BJ (cell line): ENCODE measurements around the gene CCDC137. TPM values are rescaled to one million over a fixed set of nuclear protein-coding genes. Genes with fewer than 3 reads are reported as not detected.

ENCODE experiments used
- CTCF ChIA-PET: fragments of 350-600 bp; formaldehyde crosslinking; extraction: SDS; loops from one replicate; lab custom pipeline; 2021; ENCODE audit warnings: antibody characterized with exemption, inconsistent platforms; lab: Yijun Ruan, JAX
- POLR2A ChIA-PET: fragments of 300-600 bp; sonication (Branson Sonifier 250); formaldehyde crosslinking; extraction: SDS; loops from one replicate; lab custom pipeline; 2021; ENCODE audit warnings: antibody characterized with exemption; lab: Charles Lee
- DNase-seq: peaks from one replicate; pipeline ENCODE4 v3.0.0-alpha.2; 2011; ENCODE audit warnings: low read depth
- H3K27me3 ChIP-seq: 2 replicates; pipeline ENCODE4 v1.6.0; 2011; ENCODE audit warnings: low read length; ENCODE audit not compliant: control insufficient read depth, insufficient read depth
- H3K36me3 ChIP-seq: 2 replicates; pipeline ENCODE4 v1.5.1; 2011; ENCODE audit warnings: low read length; ENCODE audit not compliant: control insufficient read depth, insufficient read depth
- H3K4me3 ChIP-seq: 2 replicates; pipeline ENCODE4 v1.5.1; 2011; ENCODE audit warnings: low read depth, mild to moderate bottlenecking, control low read depth, low read length
- CTCF ChIP-seq: IDR thresholded peaks from 2 replicates; pipeline ENCODE4 v1.5.1; 2011; ENCODE audit warnings: low read depth, mild to moderate bottlenecking, control low read depth, inconsistent platforms, low read length, moderate library complexity; ENCODE audit not compliant: insufficient read depth
- polyA plus RNA-seq: library from polyadenylated mRNA; depleted of rRNA; stranded (reverse); fragments of >200 nt; gene quantifications from 2 replicates; pipeline ENCODE4 v1.2.3, GENCODE V29; 2011

Gene CCDC137
- polyA plus RNA-seq, 1 experiment: 10.9 TPM

GRCh38 chr17:81695211-81695610 lies 28.7 kb downstream of the CCDC137 start:
- no peak for TF ChIP-seq CTCF
- H3K36me3 ChIP-seq: peaks cover 54% of the 10 kb centered on the region
- POLR2A ChIA-PET: no interaction called here
- CTCF ChIA-PET: no interaction called here
- DNase-seq: no peak
- no peaks in the 10 kb centered on the region for H3K27me3 ChIP-seq
- H3K4me3 ChIP-seq: no peak overlapping the region

- no peak overlapping the region for H3K4me3 ChIP-seq
- no peak for TF ChIP-seq CTCF
- DNase-seq: no peak
- H3K36me3 ChIP-seq: peaks cover 51% of the 10 kb centered on the region
- no peaks in the 10 kb centered on the region for H3K27me3 ChIP-seq
- ChIA-PET POLR2A (no interaction called here), CTCF (interaction anchor here (0.7 kb wide), 1 partner anchor 16 kb away, joined by 3 read pairs; no protein-coding TSS in a partner anchor)
Measured at GRCh38 chr17:81695801-81696200, 29.3 kb downstream of the CCDC137 start.

- no peak for DNase-seq
- peaks cover 53% of the 10 kb centered on the region for H3K36me3 ChIP-seq
- POLR2A ChIA-PET: no interaction called here
- no peaks in the 10 kb centered on the region for H3K27me3 ChIP-seq
- H3K4me3 ChIP-seq: no peak overlapping the region
- TF ChIP-seq CTCF: no peak
- CTCF ChIA-PET: interaction anchor here (0.7 kb wide), 1 partner anchor 15 kb away, joined by 3 read pairs; no protein-coding TSS in a partner anchor
Measured at GRCh38 chr17:81696218-81696941, 29.8 kb downstream of the CCDC137 start.

GRCh38 chr17:81697261-81698044 lies 30.9 kb downstream of the CCDC137 start:
- ChIA-PET POLR2A (no interaction called here), CTCF (no interaction called here)
- H3K36me3 ChIP-seq: peaks cover 49% of the 10 kb centered on the region
- DNase-seq: no peak
- H3K27me3 ChIP-seq: no peaks in the 10 kb centered on the region
- no peak overlapping the region for H3K4me3 ChIP-seq
- TF ChIP-seq CTCF: no peak
